ENCODE measurements around the gene IKBKG. TPM values are rescaled to one million over a fixed set of nuclear protein-coding genes. Genes with fewer than 3 reads are reported as not detected.

The IKBKG gene
- polyA plus RNA-seq, 1 donor (not counting 4 experiments of a cell fraction or from before 2014, with no cell fraction given) = 15.1 TPM

- no peak overlapping the region for H3K4me3 ChIP-seq (ENCODE audit: control insufficient read depth in 2 of 3, extremely low read depth in 1 of 3, insufficient read depth in 2 of 3, low read depth in 1 of 3, low read length in 3 of 3)
- no peak overlapping the region for H3K9ac ChIP-seq (ENCODE audit: control insufficient read depth, extremely low read depth, insufficient read depth, low read length)
- H3K27me3 ChIP-seq (ENCODE audit: control insufficient read depth, extremely low read depth, insufficient read depth, low read length) = no peaks in the 10 kb centered on the region
- dilution Hi-C loops (cut with MboI; ENCODE audit: extremely low pct_ligation_motif_present, low sequenced_read_pairs) = no loop called here
- H3K79me2 ChIP-seq (ENCODE audit: control insufficient read depth, insufficient read depth, low read length) = no peaks in the 10 kb centered on the region
- FAIRE-seq (peak; percentile 64), DNase-seq (ENCODE audit: low read depth, low spot score) (peak; percentile 85)
- no peak overlapping the region for H2AFZ ChIP-seq (ENCODE audit: control insufficient read depth, low read length)
- peaks cover 4% of the 10 kb centered on the region for H3K9me3 ChIP-seq (ENCODE audit: control insufficient read depth, low read depth, low read length)
- H3K4me1 ChIP-seq (ENCODE audit: control insufficient read depth, extremely low read depth, insufficient read depth, low read length) = peaks cover 21% of the 10 kb centered on the region
- H4K20me1 ChIP-seq (ENCODE audit: control insufficient read depth, extremely low read depth, insufficient read depth, low read length) = no peaks in the 10 kb centered on the region
- H3K4me2 ChIP-seq (ENCODE audit: control insufficient read depth, extremely low read depth, insufficient read depth, low read depth, low read length) = peak overlapping the region; percentile 42
- H3K27ac ChIP-seq (ENCODE audit: control insufficient read depth, insufficient read depth, low read length) = peak overlapping the region; percentile 46
- H3K9me1 ChIP-seq (ENCODE audit: control insufficient read depth, extremely low read depth, insufficient read depth, low read length) = no peaks in the 10 kb centered on the region
- TF ChIP-seq EZH2 (IDR thresholded peaks at IDR 0.05; ENCODE audit: low read length) (no peak), CTCF (optimal IDR thresholded peaks at IDR 0.05 in 1 of 3, IDR thresholded peaks at IDR 0.05 in 1 of 3, conservative IDR thresholded peaks at IDR 0.05 in 1 of 3; ENCODE audit: extremely low read depth in 1 of 3, insufficient read depth in 2 of 3, low read length in 3 of 3) (peak in 1 of 3 experiments; percentile 20)
- no peaks in the 10 kb centered on the region for H3K36me3 ChIP-seq (ENCODE audit: control insufficient read depth in 2 of 2, extremely low read depth in 1 of 2, insufficient read depth in 2 of 2, low read length in 2 of 2)
Measured at GRCh38 chrX:154596290-154596929, 49.0 kb downstream of the IKBKG start.

- H3K27me3 ChIP-seq (ENCODE audit: control insufficient read depth, extremely low read depth, insufficient read depth, low read length) = no peaks in the 10 kb centered on the region
- no peaks in the 10 kb centered on the region for H3K36me3 ChIP-seq (ENCODE audit: control insufficient read depth in 2 of 2, extremely low read depth in 1 of 2, insufficient read depth in 2 of 2, low read length in 2 of 2)
- no peak for DNase-seq (ENCODE audit: low read depth, low spot score)
- FAIRE-seq = no peak
- TF ChIP-seq CTCF (optimal IDR thresholded peaks at IDR 0.05 in 1 of 3, IDR thresholded peaks at IDR 0.05 in 1 of 3, conservative IDR thresholded peaks at IDR 0.05 in 1 of 3; ENCODE audit: extremely low read depth in 1 of 3, insufficient read depth in 2 of 3, low read length in 3 of 3) = no peak
- H3K9me1 ChIP-seq (ENCODE audit: control insufficient read depth, extremely low read depth, insufficient read depth, low read length) = no peaks in the 10 kb centered on the region
- H4K20me1 ChIP-seq (ENCODE audit: control insufficient read depth, extremely low read depth, insufficient read depth, low read length) = no peaks in the 10 kb centered on the region
- no peak overlapping the region for H2AFZ ChIP-seq (ENCODE audit: control insufficient read depth, low read length)
- no peak overlapping the region for H3K9ac ChIP-seq (ENCODE audit: control insufficient read depth, extremely low read depth, insufficient read depth, low read length)
- dilution Hi-C loops (cut with MboI; ENCODE audit: extremely low pct_ligation_motif_present, low sequenced_read_pairs) = no loop called here
- H3K9me3 ChIP-seq (ENCODE audit: control insufficient read depth, low read depth, low read length) = peaks cover 4% of the 10 kb centered on the region
- H3K27ac ChIP-seq (ENCODE audit: control insufficient read depth, insufficient read depth, low read length) = no peak overlapping the region
- H3K4me2 ChIP-seq (ENCODE audit: control insufficient read depth, extremely low read depth, insufficient read depth, low read depth, low read length) = no peak overlapping the region
- H3K79me2 ChIP-seq (ENCODE audit: control insufficient read depth, insufficient read depth, low read length) = no peaks in the 10 kb centered on the region
- no peak overlapping the region for H3K4me3 ChIP-seq (ENCODE audit: control insufficient read depth in 2 of 3, extremely low read depth in 1 of 3, insufficient read depth in 2 of 3, low read depth in 1 of 3, low read length in 3 of 3)
- H3K4me1 ChIP-seq (ENCODE audit: control insufficient read depth, extremely low read depth, insufficient read depth, low read length) = peaks cover 24% of the 10 kb centered on the region
Measured at GRCh38 chrX:154597221-154597620, 49.8 kb downstream of the IKBKG start.
